NT2/D1 (cell line): ENCODE data around the gene HSDL1.

Source experiments
- SUZ12 ChIP-seq: IDR thresholded peaks from 2 replicates; pipeline ENCODE4 v1.6.1; 2011; ENCODE audit not compliant: insufficient read length, insufficient read depth; ENCODE audit errors: extremely low read depth
- YY1 ChIP-seq: IDR thresholded peaks from 2 replicates; pipeline ENCODE4 v1.6.1; 2011; ENCODE audit not compliant: insufficient read length, insufficient read depth
- ZNF274 ChIP-seq: IDR thresholded peaks from 2 replicates; pipeline ENCODE4 v1.6.1; 2011; ENCODE audit warnings: mild to moderate bottlenecking, low read depth, low read length

GRCh38 chr16:84111525-84111924 lies 33.5 kb downstream of the HSDL1 start:
- no peak for TF ChIP-seq ZNF274
- TF ChIP-seq YY1, result no peak
- TF ChIP-seq SUZ12, result no peak
